Omental fat pad (tissue), 4 donors: ENCODE measurements around the gene ARHGAP15. TPM values are rescaled to one million over a fixed set of nuclear protein-coding genes. Genes with fewer than 3 reads are reported as not detected.

ENCODE experiments used
- ATAC-seq: fragments of 150-250 bp; one replicate; pipeline ENCODE4 v1.9.1; 2016; ENCODE audit warnings: mild to moderate bottlenecking, moderate library complexity; ENCODE audit not compliant: low FRiP score
- DNase-seq: peaks from one replicate; pipeline ENCODE4 v3.0.0-alpha.2; 2019; ENCODE audit warnings: low spot score
- total RNA-seq, 4 donors: library from RNA; depleted of rRNA; stranded (reverse); fragments of >200 nt; gene quantifications; one replicate each; pipeline ENCODE4 v1.1.0, GENCODE V29; 2016
- TF ChIP-seq, protein P1 (sequence below), 3 donors: fragments of 450-650 bp; IDR thresholded peaks; one replicate each; pipeline ENCODE4 v1.5.1; 2016 to 2017; ENCODE audit warnings: antibody characterized with exemption in 3 of 3, mild to moderate bottlenecking in 3 of 3, moderate library complexity in 2 of 3

Gene ARHGAP15
- total RNA-seq, 4 donors from 2014 or later = 12.2 to 27.6 (median 20.7) TPM

GRCh38 chr2:143473216-143473615 is 344.0 kb downstream of the ARHGAP15 start:
- peak; percentile 78 for ATAC-seq
- TF ChIP-seq, protein P1, sequence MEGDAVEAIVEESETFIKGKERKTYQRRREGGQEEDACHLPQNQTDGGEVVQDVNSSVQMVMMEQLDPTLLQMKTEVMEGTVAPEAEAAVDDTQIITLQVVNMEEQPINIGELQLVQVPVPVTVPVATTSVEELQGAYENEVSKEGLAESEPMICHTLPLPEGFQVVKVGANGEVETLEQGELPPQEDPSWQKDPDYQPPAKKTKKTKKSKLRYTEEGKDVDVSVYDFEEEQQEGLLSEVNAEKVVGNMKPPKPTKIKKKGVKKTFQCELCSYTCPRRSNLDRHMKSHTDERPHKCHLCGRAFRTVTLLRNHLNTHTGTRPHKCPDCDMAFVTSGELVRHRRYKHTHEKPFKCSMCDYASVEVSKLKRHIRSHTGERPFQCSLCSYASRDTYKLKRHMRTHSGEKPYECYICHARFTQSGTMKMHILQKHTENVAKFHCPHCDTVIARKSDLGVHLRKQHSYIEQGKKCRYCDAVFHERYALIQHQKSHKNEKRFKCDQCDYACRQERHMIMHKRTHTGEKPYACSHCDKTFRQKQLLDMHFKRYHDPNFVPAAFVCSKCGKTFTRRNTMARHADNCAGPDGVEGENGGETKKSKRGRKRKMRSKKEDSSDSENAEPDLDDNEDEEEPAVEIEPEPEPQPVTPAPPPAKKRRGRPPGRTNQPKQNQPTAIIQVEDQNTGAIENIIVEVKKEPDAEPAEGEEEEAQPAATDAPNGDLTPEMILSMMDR (IDR thresholded peaks at IDR 0.05) = no peak
- DNase-seq = no peak

GRCh38 chr2:143473820-143474219 is 344.6 kb downstream of the ARHGAP15 start:
- no peak for ATAC-seq
- TF ChIP-seq, protein P1 (IDR thresholded peaks at IDR 0.05) = no peak
- no peak for DNase-seq

DNA sequence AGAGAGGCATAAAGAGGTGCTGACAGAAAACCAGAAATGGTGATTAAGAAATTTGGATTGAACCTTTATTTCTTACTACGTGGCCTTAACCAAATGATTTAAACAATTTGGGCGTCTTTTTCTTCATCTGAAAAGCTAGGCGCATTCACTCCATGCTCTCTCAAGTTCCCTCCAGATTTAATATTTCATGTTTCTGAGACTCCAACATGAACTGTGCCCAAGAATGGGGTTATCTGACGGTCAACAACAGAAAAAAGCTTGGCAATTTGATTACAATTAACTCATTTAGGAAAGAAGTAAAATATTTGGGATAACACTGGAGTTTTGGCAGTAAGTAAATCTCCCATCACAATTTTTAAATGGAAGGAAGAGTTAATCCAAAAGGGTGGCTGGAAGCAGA is 345.4 kb downstream of the ARHGAP15 start:
- TF ChIP-seq, protein P1 (IDR thresholded peaks at IDR 0.05) = no peak
- ATAC-seq (no peak), DNase-seq (no peak)

DNA sequence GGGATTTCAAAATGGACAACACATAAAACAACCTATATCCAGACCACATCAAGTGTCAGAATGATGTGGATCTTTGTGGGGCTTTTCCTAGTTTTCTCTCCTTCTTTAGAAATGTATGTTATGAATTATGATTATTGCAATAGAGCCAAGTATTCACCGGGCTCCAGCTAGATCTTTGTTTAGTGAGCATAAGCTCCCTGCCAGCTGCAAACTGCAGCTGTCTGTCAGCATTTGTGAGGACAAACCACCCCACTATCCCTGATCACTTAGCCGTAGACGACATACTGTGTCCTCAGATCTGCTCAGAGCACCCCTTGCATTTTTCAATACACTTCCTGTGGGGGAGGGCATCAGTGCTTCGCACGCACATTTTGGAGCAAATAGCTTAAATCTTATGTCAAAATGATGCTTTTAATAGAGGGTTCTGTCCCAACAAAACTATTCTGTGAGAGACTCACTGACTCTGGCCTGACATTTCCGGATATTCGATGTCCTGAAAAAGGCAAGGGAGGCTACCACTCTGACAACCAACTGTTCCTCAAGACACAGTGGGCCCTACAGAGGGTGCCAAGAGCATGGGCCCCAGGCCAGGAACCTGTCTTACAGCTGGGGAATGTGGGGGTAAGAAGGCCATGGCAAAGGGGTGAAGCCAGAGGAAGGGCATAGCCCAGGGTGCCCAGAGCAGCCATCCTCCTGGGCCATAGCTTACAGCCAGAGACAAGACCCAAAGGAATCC is 346.0 kb downstream of the ARHGAP15 start:
- DNase-seq = no peak

DNA sequence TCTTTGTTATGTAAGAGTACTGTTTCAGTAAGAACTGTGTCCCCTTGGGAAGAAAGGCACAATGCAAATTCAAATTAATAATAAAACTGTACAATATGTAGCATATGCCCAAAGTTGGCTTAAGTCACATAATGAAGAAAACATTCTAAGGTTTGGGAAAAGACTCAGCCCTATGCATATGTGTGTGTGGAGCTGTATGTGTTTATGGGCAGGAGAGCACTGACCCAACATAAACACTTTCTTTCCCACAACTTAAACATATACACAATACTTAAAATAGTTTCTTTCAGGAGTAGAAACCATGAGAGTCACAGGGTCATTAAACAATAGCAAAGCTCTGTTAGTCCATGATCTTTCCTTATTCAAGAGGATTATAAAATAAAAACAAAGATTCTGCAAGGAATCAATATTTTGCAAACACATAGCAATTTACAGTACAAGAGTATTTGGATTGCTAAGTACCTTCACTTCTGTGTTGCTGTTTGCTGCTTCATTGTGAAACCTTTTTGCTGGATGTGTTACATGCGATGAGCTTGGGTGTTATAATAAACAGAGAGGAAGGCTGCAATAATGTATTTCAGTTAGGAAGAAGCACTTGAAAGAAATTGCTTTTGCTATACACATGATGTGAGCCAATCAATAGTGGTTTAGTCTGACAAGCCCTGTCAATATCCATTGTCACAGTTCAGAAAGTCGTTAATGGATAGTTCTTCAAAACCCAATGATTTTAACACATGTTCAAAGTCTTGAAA is 347.3 kb downstream of the ARHGAP15 start:
- no peak for DNase-seq
- no peak for ATAC-seq
- TF ChIP-seq, protein P1 (IDR thresholded peaks at IDR 0.05) = no peak

More for the DNA sequence above, 346.0 kb downstream of the ARHGAP15 start:
- TF ChIP-seq, protein P1 (IDR thresholded peaks at IDR 0.05) = no peak
- no peak for ATAC-seq

GRCh38 chr2:143477714-143478443 is 348.7 kb downstream of the ARHGAP15 start:
- no peak for DNase-seq
- TF ChIP-seq, protein P1 (IDR thresholded peaks at IDR 0.05) = no peak
- no peak for ATAC-seq
